RWPE2 (cell line): Measurements from ENCODE around the gene SNURF.
"Not testable (repeated sequence)": the region's sequence is repeated elsewhere in the genome, so short reads cannot be mapped to it uniquely, and the experiment has no call there.

ENCODE experiments used
- ATAC-seq: fragments of 200-7000 bp; cut with Tn5 transposase; 3 replicates; pipeline ENCODE4 v1.9.1; 2021; ENCODE audit warnings: low read depth
- DNase-seq: peaks from one replicate; pipeline ENCODE4 v3.0.0-alpha.2; 2020; ENCODE audit warnings: low spot score
- H3K27ac ChIP-seq: fragments of 450-650 bp; 2 replicates; pipeline ENCODE4 v1.5.1; 2017; ENCODE audit warnings: mild to moderate bottlenecking; ENCODE audit not compliant: poor library complexity, severe bottlenecking
- H3K27me3 ChIP-seq: fragments of 250-450 bp; sonication (Bioruptor Pico); 2 replicates; pipeline ENCODE4 v1.5.1; 2021; ENCODE audit warnings: mild to moderate bottlenecking, moderate library complexity; ENCODE audit not compliant: insufficient read depth, poor library complexity, severe bottlenecking
- H3K36me3 ChIP-seq: fragments of 250-450 bp; sonication (Bioruptor Pico); 2 replicates; pipeline ENCODE4 v1.5.1; 2020; ENCODE audit warnings: low read depth, mild to moderate bottlenecking, moderate library complexity
- H3K4me1 ChIP-seq: fragments of 250-450 bp; sonication (Bioruptor Pico); 2 replicates; pipeline ENCODE4 v1.5.1; 2021; ENCODE audit warnings: mild to moderate bottlenecking, moderate library complexity; ENCODE audit not compliant: insufficient read depth, poor library complexity, severe bottlenecking
- H3K4me3 ChIP-seq: fragments of 250-450 bp; sonication (Bioruptor Pico); 2 replicates; pipeline ENCODE4 v1.5.1; 2021; ENCODE audit warnings: mild to moderate bottlenecking, moderate library complexity; ENCODE audit not compliant: severe bottlenecking
- H3K9me3 ChIP-seq: fragments of 250-450 bp; sonication (Bioruptor Pico); 2 replicates; pipeline ENCODE4 v1.5.1; 2021; ENCODE audit warnings: mild to moderate bottlenecking, moderate library complexity; ENCODE audit not compliant: severe bottlenecking
- TF ChIP-seq, protein P1 (sequence below): fragments of 450-650 bp; IDR thresholded peaks from one replicate; pipeline ENCODE4 v1.5.1; 2017; ENCODE audit warnings: mild to moderate bottlenecking, moderate library complexity; ENCODE audit not compliant: poor library complexity, severe bottlenecking

Gene SNURF

DNA sequence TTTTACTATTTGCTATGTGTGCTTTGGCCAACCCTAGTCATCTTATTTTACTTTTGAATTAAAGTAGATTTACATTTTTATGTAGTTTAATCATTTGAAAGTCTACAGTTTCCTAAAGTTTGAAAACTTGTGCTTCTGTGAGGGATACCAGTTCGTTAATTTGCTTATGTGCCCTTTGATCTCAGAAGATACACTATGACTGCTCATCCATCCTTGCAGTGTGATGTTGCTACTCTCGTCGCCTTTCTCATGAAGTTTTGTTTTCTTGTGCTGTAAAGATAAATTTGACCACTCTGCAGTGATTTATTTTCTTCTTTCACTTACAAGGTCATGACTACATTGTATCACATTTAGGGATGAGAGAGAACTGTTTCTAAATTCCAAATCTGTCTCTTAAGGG is 16.3 kb downstream of the SNURF start:
- Histone ChIP-seq H3K27me3 (no peaks in the 10 kb centered on the region), H3K9me3 (peaks cover 3% of the 10 kb centered on the region), H3K36me3 (peaks cover 99% of the 10 kb centered on the region), H3K27ac (no peak overlapping the region), H3K4me1 (peaks cover 3% of the 10 kb centered on the region), H3K4me3 (no peak overlapping the region)
- no peak for ATAC-seq
- TF ChIP-seq, protein P1, sequence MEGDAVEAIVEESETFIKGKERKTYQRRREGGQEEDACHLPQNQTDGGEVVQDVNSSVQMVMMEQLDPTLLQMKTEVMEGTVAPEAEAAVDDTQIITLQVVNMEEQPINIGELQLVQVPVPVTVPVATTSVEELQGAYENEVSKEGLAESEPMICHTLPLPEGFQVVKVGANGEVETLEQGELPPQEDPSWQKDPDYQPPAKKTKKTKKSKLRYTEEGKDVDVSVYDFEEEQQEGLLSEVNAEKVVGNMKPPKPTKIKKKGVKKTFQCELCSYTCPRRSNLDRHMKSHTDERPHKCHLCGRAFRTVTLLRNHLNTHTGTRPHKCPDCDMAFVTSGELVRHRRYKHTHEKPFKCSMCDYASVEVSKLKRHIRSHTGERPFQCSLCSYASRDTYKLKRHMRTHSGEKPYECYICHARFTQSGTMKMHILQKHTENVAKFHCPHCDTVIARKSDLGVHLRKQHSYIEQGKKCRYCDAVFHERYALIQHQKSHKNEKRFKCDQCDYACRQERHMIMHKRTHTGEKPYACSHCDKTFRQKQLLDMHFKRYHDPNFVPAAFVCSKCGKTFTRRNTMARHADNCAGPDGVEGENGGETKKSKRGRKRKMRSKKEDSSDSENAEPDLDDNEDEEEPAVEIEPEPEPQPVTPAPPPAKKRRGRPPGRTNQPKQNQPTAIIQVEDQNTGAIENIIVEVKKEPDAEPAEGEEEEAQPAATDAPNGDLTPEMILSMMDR, result no peak
- DNase-seq, result no peak

GRCh38 chr15:24971772-24972171 is 17.0 kb downstream of the SNURF start:
- peaks cover 100% of the 10 kb centered on the region for H3K36me3 ChIP-seq
- TF ChIP-seq, protein P1, result no peak
- DNase-seq, result no peak

DNA sequence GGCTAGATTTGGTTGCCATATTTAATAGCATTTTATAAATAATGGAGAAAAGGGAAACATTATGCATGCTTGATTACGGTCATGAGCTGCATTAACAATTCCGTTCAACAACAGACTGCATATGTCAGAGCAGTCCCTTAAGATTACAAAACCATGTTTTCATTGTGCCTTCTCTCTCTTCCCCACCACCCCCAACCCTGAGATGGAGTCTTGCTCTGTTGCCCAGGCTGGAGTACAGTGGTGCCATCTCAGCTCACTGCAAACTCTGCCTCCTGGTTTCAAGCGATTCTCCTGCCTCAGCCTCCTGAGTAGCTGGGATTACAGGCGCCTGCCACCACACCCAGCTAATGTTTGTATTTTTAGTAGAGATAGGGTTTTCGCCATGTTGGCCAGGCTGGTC is 17.9 kb downstream of the SNURF start:
- not testable (repeated sequence) for H3K27ac ChIP-seq, H3K27me3 ChIP-seq, H3K4me3 ChIP-seq, H3K4me1 ChIP-seq, H3K9me3 ChIP-seq, DNase-seq, ATAC-seq
- peaks cover 100% of the 10 kb centered on the region for H3K36me3 ChIP-seq

More at GRCh38 chr15:24971772-24972171, 17.0 kb downstream of the SNURF start:
- H3K4me1 ChIP-seq, result no peaks in the 10 kb centered on the region
- no peak overlapping the region for H3K27ac ChIP-seq
- H3K27me3 ChIP-seq, result no peaks in the 10 kb centered on the region
- H3K9me3 ChIP-seq, result peaks cover 3% of the 10 kb centered on the region
- H3K4me3 ChIP-seq, result no peak overlapping the region
- ATAC-seq, result no peak

DNA sequence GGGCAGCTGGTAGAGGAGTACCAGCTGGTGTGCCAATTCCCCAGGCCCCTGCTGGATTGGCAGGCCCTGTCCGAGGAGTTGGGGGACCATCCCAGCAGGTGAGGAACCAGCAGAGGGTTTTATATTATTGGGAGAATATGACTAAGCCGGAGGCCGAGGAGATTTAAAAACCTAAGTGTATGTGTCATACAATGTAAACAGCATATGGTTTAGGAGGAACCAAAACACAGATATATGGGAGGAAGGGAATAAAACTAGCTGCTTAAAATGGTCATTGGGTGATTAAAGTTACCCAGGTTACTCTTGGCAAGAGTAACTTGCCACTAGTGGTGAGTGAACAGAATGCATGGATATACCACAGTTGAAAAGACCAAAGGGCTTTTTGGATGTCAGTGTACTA is 22.1 kb downstream of the SNURF start:
- DNase-seq (no peak), ATAC-seq (no peak)
- no peak overlapping the region for H3K27ac ChIP-seq
- no peaks in the 10 kb centered on the region for H3K9me3 ChIP-seq
- H3K4me3 ChIP-seq, result no peak overlapping the region
- TF ChIP-seq, protein P1, result no peak
- H3K4me1 ChIP-seq, result no peaks in the 10 kb centered on the region
- no peaks in the 10 kb centered on the region for H3K27me3 ChIP-seq
- peaks cover 97% of the 10 kb centered on the region for H3K36me3 ChIP-seq

DNA sequence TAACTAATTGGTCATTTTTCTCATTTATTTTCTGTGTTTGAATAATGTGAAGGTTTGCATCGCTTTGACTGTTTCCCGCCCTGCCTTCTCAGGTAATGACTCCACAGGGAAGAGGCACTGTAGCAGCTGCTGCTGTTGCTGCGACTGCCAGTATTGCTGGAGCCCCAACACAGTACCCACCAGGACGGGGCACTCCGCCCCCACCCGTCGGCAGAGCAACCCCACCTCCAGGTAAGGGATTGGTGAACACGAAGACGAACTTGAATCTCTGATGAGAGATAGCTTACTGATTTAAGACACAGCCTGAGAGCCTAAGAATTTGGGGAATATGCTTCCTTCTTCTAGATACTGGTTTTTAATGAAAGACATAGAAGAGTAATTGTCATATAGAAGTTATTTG is 22.9 kb downstream of the SNURF start:
- no peaks in the 10 kb centered on the region for H3K27me3 ChIP-seq

More for the DNA sequence above, 22.9 kb downstream of the SNURF start:
- Histone ChIP-seq H3K36me3 (peaks cover 97% of the 10 kb centered on the region), H3K9me3 (no peaks in the 10 kb centered on the region), H3K27ac (no peak overlapping the region), H3K4me1 (no peaks in the 10 kb centered on the region), H3K4me3 (no peak overlapping the region)
- TF ChIP-seq, protein P1, result no peak
- ATAC-seq (no peak), DNase-seq (no peak)
